ENCODE measurements around the gene FARS2.

The FARS2 gene

DNA sequence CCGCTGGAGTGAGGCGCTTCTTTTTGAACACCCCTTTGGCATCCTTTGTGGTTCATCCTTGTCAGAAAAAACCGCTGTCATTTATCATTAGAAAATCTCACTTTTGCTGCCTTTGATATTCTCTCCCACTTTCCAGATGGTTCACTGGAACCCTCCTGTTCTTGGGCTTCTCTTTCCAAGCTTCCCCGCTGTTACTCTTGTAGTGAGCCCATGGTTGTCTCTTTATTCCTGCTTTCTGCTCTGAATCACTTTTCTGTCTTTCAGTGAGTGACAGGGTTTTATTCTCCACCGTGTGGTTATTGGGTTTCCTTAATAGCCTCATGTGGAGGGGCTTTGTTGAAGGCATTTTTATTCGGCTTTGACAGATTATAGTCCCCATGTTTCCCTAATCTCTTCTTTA lies 117.0 kb downstream of the FARS2 start:
- no peak for DNase-seq (ENCODE audit: low spot score)

DNA sequence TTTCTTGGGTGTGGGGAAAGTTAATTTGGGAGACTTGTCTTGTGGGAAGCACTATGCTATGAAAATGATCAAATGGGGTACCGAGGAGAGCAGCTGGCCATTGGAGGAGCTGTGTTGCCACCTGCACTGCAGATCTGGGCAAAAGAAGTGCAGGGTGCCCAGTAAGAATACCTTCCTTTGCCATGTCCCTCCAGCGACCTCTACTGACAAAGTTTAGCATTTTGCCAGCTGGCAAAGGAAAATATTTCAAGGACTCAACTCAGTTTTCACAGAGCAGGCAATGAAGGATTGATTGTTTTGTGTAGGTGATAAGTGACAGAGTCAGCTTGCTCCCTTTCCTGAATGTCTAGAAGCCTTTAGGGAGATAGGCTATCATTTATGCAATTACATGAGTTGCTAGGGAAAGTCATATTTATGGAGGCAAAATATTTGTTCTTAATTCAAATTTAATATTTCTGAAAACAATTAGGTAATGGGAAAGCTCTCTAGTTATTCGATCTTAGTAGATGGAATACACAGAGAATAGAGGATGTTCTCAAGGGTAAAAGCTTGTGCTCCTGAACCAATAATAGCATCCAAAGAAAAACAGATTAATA lies 118.4 kb downstream of the FARS2 start:
- no peak for DNase-seq (ENCODE audit: low spot score)

DNA sequence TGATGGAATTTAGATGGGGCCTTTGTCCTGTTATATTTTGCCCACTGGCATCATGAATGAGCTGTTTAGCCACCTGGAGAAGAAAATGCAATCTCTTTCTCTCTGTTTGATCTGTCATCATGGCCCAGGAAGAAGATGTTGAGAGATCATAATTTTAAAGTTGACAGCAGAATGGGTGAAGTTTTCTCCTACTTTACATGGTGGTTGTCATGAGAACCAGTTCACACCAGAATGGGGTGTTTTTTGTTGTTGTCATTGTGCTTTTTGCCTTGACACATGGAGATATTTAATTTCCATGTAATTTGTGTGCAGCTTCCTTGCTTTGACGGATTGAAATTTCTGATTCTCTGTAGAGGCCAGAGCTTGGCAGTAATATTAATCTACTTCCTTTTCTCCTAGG lies 122.5 kb downstream of the FARS2 start:
- DNase-seq (ENCODE audit: low spot score), result no peak

DNA sequence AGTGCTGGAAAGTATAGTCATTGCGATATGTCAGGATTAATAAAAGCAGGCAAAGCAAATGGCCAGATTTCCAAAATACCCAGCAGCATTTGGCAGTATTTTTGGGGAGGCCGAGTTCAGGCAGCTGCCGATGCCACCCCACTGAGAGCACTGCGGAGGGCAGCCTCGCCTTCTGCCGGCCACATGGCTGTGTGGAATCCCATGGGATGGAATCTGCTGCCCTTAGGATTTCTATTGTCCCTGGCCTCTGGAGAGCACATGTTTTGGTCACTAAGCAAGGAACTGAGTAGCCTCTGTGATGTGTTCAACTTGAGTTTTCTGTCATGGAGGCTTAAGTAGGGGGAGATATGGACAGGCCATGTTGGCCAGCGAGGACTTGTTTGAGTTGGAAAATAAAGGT lies 123.0 kb downstream of the FARS2 start:
- DNase-seq (ENCODE audit: low spot score), result no peak

DNA sequence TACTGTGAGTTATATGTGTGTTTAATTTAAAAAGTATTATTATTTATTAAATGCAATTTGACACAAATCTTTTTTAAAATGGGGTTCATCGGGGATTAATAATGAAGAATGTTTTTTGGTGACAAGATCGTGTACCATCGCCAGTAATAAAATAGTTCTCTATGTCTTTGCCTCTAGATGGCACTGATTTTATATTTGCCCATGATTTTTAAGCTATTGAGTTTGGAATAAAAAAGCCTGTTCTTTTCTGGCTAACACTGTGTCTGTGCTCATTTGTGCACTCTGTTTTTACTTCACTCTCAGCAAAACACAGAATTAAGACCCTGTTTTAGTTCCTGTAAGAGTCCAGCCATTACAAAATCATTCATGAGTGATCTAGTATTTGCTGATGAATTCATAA lies 127.0 kb downstream of the FARS2 start:
- no peak for DNase-seq (ENCODE audit: low spot score)

DNA sequence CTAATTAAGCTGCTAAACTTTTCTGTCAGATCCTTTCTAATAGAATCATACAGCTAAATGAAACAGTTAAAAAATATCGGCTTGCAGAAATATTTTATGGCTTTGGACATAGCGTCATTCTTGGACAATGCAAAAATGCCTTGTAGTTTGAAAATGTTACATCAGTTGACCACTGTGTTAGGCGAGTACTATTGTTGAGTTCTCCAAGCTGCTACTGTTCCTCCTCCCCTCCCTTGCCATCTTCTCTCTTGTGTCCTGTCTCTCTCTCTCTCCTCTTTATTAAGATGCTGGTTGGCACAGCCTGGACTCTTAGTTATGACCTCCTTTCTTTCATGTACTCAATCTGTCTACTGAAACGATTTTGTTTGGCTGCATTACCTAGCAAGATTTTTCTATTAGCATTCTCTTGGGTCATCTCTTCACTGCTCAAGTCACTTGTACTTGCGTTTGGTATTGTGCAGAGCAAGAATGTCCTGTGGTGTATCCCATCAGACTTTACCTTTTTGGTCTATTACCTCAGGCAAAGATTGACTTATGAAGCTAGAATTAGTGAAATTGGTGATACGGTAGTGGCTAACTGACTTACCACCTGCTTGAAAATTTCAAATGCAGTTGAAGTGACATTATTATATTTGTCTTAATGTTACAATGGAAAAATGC lies 127.9 kb downstream of the FARS2 start:
- no peak for DNase-seq (ENCODE audit: low spot score)

DNA sequence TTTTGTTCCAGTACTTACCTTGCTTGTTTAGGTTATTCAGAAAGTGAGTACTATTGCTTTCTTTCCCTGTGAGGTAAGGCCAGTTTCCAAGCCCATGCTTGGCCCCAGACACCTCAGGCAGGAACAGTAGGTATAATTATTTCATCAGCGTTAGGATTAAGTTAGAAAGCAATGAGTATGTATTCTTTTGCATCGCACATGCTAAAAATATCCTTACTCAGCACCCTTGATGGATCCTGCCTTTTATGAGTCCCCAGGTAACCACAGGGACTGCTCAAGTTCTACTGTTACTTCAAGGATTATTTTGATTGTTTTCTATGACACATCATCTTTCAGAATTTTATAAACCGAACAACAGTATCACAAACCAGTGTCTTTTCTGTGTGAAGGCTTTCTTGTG lies 128.9 kb downstream of the FARS2 start:
- DNase-seq (ENCODE audit: low spot score), result no peak

DNA sequence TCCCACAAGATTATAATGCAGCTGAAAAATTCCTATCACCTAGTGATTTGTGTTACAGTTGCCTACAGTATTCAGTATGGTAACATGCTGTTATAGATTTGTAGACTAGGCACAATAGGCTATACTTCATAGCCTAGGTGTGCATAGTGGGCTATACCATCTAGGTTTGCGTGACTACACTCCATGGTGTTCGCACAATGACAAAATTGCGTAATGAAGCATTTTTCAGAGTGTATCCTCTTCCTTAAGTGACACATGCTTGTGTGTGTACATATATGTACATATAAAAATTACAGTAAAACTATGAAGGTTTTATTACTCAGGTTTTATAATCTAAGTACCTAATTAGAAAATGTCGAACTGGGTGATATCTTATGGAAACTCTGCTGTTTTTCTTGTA lies 133.0 kb downstream of the FARS2 start:
- DNase-seq (ENCODE audit: low spot score), result no peak

DNA sequence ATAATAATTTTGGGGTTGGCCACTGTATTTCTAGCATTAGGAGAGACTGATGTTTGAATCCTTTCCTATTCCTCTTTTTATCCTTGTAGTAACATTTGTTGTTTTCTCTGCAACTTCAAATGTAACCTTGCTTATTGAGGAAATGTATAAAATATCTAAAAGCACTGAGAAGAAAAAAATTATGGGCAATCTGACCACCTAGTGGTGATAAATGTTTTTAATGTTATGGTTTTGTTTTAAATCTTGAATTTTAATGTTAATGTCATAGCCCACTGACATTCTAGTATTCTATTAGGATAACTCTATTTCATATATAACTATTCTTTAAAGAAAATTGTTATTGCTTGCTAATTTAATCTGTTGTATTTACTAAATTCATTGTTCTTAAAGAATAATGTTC lies 134.4 kb downstream of the FARS2 start:
- DNase-seq (ENCODE audit: low spot score), result no peak

DNA sequence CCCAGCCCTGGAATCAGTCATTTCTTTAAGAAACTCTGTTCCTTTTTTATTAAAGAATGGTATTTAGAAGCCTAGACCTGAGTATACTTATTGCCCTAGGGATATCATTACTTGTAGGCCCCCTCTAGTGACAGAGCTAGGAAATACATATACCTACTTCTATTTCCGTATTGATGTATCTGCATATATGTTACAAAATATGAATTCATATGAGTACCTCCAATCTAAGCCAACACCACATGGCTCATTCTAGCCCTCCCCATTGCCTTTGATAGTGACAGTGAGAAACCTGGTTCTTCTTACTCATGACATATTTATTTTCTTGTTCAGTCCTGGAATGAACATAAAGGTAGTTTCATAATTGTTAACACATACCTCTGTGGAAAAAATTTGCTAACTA lies 137.2 kb downstream of the FARS2 start:
- DNase-seq (ENCODE audit: low spot score), result peak; percentile 48

DNA sequence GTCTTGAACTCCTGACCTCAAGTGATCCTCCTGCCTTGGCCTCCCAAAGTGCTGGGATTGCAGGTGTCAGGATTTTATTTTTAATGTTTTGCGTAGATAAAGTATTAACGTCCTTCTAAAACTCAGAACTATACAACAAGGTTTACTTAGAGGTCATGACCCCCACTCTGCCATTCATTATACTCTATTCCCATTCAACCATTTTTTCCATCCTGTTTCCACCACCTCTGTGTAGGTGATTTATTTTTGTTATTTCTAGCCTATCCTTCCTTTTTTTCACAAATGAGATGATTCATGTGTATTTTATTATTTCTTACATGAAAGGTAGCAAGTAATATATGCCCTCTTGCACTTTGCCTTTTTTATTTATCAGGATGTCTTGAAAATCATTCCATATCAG lies 138.1 kb downstream of the FARS2 start:
- DNase-seq (ENCODE audit: low spot score), result no peak

DNA sequence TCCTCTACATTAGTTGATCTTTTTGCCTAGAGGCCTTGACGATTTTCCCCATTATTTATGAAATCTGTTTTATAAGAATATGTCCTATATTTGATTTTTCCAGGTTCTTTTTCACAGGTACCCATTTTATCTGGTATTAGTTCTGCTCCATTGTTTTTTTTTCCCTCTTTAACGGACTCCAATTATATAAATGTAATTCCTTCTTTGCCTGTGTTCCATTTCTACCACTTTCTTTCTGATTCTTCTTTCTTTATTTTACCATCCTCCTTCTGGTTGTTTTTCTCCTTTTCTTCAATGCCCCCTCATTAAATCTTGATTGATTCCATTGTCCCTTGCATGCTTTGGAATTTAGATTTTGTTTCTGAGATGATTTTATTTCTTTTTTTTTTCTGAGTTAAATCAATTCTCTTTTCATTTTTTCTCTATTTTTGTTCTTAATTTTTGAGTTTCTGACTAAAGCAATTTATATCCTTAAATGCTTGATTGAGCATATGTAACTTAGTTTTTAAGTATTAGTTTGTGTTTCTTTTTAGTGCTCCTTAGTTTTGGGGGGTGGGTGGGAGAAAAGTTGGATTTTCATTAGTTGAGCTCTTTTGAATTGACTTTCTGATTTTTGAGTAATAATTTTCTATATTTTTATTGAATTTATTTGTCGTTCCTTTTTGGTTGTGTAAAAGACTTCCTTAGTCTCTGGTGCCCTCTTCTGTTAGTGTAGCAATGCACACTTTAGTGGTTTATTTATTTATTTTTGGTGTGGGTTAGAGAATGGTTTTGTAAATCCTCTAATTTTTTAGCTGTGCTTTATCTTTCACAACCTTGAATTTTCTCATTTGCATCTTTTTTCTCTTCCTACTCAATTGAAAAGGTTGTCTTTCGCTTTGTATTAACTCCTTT lies 140.8 kb downstream of the FARS2 start:
- DNase-seq (ENCODE audit: low spot score), result no peak

DNA sequence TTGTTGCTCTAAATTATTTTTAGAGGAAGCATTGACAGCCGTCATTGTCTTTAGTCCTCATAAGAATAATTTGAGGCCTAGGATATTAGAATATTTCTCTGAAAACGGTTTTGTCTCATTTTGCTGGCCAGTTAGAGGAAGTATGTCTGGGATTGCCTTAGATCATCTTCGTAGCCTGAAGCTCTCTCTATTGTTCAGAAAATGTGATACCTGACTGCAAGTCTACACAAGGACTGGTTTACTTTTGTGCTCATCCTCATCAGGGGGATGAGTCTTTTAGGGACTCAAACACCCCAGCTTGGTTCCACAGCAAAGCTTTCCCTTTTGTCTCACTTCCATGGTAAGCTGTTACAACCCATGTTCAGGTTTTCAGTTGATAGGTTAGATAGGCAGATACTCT lies 141.8 kb downstream of the FARS2 start:
- DNase-seq (ENCODE audit: low spot score), result no peak

DNA sequence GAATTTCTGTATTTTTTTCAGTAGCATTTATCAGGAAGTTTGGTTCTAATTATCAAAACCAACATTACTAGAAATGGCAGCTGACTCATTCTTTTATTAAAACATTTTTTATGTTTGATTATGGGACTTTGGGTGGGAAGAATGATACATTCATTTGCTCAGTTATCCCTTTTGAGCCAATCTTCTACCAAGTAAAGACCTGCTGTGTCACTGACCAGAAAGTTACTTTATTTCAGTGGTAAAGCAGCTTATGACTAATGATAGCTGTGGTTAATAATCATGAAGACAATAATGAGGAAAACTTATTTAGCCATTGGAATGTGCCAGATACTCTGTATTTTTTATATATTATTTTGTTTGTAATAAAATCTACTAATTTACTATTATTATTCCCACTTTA lies 142.3 kb downstream of the FARS2 start:
- DNase-seq (ENCODE audit: low spot score), result no peak

DNA sequence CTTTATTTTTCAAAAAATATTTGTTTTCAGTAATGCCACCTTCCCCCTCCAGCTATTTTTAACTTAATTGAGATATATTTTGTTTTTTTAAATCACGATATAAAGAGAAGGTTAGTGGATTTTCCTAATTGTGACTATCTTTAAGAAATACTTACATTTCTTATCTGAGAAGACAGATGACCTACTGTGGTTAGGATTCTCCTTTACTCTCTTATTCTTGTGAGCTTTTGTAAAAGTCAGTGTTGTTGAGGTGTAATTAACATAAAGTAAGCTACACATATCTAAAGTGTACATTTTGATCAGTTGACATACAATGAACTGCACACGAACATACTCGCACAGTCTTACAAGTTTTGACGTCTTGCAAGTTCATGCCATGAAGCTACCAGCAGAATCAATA lies 144.7 kb downstream of the FARS2 start:
- DNase-seq (ENCODE audit: low spot score), result no peak

DNA sequence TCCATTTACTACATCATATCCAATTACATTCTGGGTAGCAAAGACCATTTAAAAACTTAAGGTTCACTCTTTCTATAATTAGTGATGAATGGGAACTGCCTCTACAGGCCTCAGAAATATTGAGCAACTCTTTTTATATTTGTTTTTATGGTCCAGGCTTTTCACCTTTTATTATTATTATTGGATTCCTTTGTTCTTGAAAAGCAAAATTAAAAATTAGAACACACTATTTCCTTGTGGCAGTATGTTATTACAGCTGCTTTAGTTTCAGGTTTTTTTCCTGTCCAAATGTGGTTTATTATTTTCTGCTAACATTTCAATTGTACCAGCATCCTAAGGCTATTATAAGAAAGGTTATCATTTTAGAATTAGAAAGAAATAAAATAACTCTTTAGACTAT lies 150.1 kb downstream of the FARS2 start:
- no peak for DNase-seq (ENCODE audit: low spot score)

DNA sequence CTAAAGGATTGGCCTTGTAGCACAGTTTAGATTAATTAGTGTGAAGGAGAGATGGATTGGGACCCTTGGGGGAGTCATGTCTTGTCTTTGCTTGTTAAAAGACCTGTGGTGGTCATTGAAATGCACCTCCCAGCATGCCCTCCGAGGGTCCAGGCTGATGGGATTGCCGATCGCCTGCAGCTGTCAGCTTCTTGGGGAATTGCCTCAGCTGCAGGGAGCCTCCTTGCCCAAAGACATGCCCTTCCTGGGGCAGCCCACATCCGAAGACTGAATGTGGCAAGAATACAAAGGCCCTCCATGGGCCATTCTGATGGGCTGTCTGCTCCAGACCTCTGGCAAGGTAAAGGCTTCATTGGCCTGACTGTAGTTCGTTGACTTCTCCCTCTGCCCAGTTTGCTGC lies 150.7 kb downstream of the FARS2 start:
- DNase-seq (ENCODE audit: low spot score), result no peak

DNA sequence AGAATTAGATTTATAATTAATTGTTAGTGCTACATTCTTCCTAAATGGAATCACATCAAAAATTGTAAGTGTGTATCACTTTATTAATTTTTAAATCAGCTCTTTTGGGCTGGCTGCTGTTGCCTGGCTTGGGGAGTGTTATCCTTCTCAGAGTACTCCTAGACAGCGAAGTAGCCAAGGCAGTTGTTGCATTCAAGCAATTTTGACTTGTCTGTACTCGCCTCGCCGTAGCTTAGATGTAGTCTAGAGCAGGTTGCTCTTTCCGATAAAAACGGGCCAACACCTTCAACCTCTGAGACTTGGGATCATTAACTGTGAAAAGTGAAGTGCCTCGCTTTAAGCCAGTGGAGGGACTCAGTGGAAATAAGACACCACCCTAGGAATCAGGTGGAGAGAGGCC lies 151.3 kb downstream of the FARS2 start:
- no peak for DNase-seq (ENCODE audit: low spot score)

DNA sequence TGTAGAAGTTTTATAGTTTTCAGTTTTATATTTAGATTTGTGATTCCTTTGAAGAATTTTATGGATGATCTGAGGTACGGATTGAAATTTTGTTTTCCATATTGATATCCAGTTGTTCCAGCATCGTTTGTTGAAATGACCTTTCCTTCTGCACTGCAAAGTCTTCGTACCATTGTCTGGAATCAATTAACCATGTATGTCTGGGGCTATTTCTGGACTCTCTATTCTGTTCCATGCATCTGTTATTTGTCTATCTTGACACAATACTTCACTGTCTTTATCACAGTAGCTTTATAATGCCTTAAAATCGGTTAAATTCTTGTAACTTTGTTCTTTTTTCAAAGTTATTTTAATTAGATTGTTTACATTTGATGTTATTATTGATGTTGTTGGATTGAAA lies 154.9 kb downstream of the FARS2 start:
- DNase-seq (ENCODE audit: low spot score), result no peak

DNA sequence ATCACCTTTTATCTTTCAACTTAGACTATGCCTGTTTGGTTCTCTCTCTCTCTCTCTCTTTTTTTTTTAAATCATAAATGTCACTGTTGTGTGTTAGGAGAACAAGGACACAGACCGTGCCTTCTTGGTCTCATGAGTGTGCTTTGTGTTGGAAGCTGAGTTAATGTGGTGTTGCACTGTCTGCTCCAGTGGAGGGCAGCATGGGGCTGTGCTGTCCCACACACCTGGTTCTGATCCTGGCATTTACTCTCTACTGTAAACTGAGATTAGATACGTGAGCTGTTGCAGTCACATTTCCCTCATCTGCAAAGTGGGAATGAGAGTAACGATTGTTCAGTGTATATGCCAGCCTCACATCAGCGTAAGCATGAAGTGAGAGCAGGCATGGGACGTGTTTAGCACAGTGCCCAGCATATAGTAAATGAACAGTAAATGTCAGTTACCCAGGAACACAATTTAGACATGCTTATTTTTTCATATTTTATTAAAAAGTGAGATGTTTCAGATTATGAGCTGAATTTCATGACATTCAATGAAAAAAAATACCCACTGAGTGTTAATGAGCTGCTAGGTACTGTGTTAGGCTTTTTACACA lies 161.1 kb downstream of the FARS2 start:
- DNase-seq (ENCODE audit: low spot score), result no peak

DNA sequence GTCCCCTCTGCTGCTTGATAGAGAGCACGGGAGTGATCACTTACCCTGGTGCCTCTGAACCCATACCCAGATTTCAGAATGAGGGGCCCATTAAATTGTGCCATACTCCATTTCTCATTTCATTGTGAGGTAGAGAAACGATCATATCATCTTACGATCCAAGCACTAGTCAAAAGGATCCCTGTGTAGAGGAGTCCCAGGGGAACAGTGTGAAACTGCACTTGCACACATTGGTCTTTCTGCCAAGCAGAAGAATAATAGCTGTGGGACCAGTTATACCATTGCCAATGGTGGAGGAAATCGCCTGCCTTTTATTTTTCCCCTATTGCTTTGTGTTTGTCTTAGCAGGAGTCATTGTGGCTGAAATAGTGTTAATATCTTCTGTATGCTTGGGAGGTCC lies 161.9 kb downstream of the FARS2 start:
- DNase-seq (ENCODE audit: low spot score), result no peak

DNA sequence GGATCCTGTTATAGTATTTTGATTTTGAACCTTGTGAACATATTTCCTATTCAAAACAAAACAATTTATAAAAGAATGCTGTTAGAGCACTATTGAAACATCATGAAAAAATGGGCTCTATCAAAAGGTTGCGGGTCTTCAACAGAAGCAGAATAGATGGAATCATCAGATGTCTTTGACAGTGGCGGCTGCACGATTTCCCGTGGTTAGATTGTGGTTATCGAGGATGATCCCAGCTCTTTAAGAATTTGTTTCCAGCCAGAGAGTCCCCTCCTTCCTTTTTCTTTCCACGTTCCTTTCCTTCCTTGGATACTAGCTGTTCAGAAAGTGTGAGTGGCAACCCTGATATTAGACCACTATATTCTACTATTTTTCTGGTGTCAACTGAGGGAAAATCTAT lies 163.4 kb downstream of the FARS2 start:
- DNase-seq (ENCODE audit: low spot score), result no peak

DNA sequence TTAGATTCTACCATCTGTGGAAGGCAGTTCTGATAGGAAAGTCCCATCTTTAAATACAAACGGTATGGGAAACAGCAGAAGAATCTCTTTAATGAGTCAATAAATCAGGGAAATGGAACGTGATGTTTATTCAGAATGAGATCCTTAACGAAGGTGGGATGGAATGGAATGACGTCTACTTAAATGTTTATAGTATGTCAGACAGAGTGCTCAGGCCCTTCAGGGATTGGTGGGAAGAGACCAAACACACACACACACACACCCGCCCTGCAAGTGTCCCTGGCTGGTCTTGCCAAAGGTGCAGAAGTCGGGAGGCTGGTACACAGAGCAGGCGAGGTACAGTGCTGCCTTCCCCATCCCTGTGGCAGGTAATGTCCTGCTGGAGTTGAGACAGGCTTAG lies 164.0 kb downstream of the FARS2 start:
- no peak for DNase-seq (ENCODE audit: low spot score)
